ENCODE measurements around the gene GAS2L1.

DNA sequence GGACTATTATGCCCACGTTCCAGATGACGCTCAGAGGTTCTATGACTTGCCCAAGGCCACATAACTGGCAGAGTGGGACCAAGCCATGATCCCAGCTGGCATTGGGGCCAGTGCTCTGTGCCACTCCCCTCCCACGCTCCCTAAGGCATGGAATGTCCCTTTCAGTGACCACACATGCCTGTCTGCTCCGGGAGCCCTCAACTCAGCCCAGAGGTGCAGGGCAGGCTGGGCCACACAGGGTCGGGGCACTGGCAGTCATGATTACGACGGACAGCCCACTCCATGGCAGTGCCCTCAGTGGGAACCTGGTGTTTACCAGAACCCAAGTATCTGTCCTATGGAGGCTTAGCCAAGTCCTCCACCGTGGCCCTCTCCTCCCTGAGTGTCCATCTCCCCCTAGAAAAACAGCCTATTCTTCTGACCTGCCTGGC, 48.7 kb upstream of the GAS2L1 start:
- no peak for TF ChIP-seq POLR2AphosphoS5 (IDR thresholded peaks at IDR 0.05; ENCODE audit: borderline replicate concordance, low read depth, low read length)
- TF ChIP-seq EZH2 (IDR thresholded peaks at IDR 0.05), result no peak
